Cardiac septum (tissue), 1 donor: ENCODE measurements around the gene TIGAR. TPM values are rescaled to one million over a fixed set of nuclear protein-coding genes. Genes with fewer than 3 reads are reported as not detected.

Experiments
- total RNA-seq: library from RNA; stranded (reverse); fragmentation: NEBNext Ultra II Directional; extraction: Animal tissue kit (Norgen Biotek cat#: 25700); gene quantifications from one replicate; pipeline ENCODE4 v1.2.1, GENCODE V29; 2021
- donor health status: DM: no; HTN: no; CAD: no.

The TIGAR gene
- total RNA-seq, 1 donor from 2014 or later: 13.0 TPM

Other genes starting within 250 kb of the TIGAR start
- 478 TPM for gene CCND2, start 47.5 kb upstream of the TIGAR start, total RNA-seq
- 0.46 TPM for gene FGF23, start 58.5 kb downstream of the TIGAR start, total RNA-seq
- gene FGF6, start 124.6 kb downstream of the TIGAR start, total RNA-seq: not detected
- gene RAD51AP1, start 217.7 kb downstream of the TIGAR start, total RNA-seq: 1.6 TPM
- 28.6 TPM for gene DYRK4, start 241.0 kb downstream of the TIGAR start, total RNA-seq